MCF 10A (cell line): ENCODE measurements around the gene ALOX5. TPM values are rescaled to one million over a fixed set of nuclear protein-coding genes. Genes with fewer than 3 reads are reported as not detected.

Source experiments
- BruUV-seq: library from RNA; stranded (reverse); fragments of 400-500 nt; replicated peaks from 2 replicates; lab custom pipeline; 2021; lab: Mats Ljungman, UMichigan
- CTCF ChIA-PET: fragments of 300-600 bp; sonication (Branson Sonifier 250); formaldehyde crosslinking; extraction: SDS; loops from one replicate; lab custom pipeline; 2021; ENCODE audit warnings: antibody characterized with exemption, inconsistent platforms; lab: Yijun Ruan, JAX
- POLR2A ChIA-PET: fragments of 300-600, 350-650 bp; sonication (Branson Sonifier 250); formaldehyde crosslinking; extraction: SDS; loops from one replicate; lab custom pipeline; 2020; ENCODE audit warnings: antibody characterized with exemption, inconsistent platforms; lab: Yijun Ruan, JAX
- DNase-seq: peaks from one replicate; pipeline ENCODE4 v3.0.0-alpha.2; 2018; ENCODE audit not compliant: unreplicated experiment
- H3K27ac Mint-ChIP-seq: one replicate; pipeline ENCODE4 v1.8.0; 2022; ENCODE audit warnings: mild to moderate bottlenecking, low read depth, mixed read lengths; ENCODE audit not compliant: unreplicated experiment
- H3K27me3 Mint-ChIP-seq: one replicate; pipeline ENCODE4 v1.8.0; 2022; ENCODE audit warnings: mixed read lengths; ENCODE audit not compliant: insufficient read depth, unreplicated experiment
- H3K36me3 Mint-ChIP-seq: one replicate; pipeline ENCODE4 v1.8.0; 2022; ENCODE audit warnings: mild to moderate bottlenecking, moderate library complexity, mixed read lengths; ENCODE audit not compliant: insufficient read depth, unreplicated experiment
- H3K4me1 Mint-ChIP-seq: one replicate; pipeline ENCODE4 v1.8.0; 2022; ENCODE audit warnings: mixed read lengths; ENCODE audit not compliant: insufficient read depth, unreplicated experiment
- H3K4me3 Mint-ChIP-seq: one replicate; pipeline ENCODE4 v1.8.0; 2022; ENCODE audit warnings: mild to moderate bottlenecking, moderate library complexity, mixed read lengths; ENCODE audit not compliant: unreplicated experiment
- H3K9me3 Mint-ChIP-seq: one replicate; pipeline ENCODE4 v1.8.0; 2022; ENCODE audit warnings: mixed read lengths; ENCODE audit not compliant: unreplicated experiment
- CTCF ChIP-seq: fragments of 200-600 bp; IDR thresholded peaks from one replicate; pipeline ENCODE4 v1.8.0; 2022; ENCODE audit warnings: antibody characterized with exemption, mild to moderate bottlenecking; ENCODE audit not compliant: unreplicated experiment
- intact Hi-C: fragments of 100-400 bp; cut with micrococcal nuclease; formaldehyde crosslinking; loops from 2 replicates; pipeline ENCODE4 v1.14.1; 2022
- total RNA-seq: library from RNA; stranded (reverse); gene quantifications from 2 replicates; pipeline ENCODE4 v1.2.3, GENCODE V29; 2022

Gene ALOX5
- total RNA-seq, 1 experiment from 2014 or later = not detected

- Mint-ChIP-seq H3K27ac (no peak overlapping the region), H3K4me3 (no peak overlapping the region), H3K9me3 (no peaks in the 10 kb centered on the region), H3K36me3 (no peaks in the 10 kb centered on the region), H3K27me3 (no peaks in the 10 kb centered on the region), H3K4me1 (peaks cover 11% of the 10 kb centered on the region)
- DNase-seq = no peak
- no TSS peak for BruUV-seq
- POLR2A ChIA-PET = no interaction called here
- CTCF ChIA-PET = interaction anchor here (0.6 to 0.7 kb wide), 2 partner anchors 227 to 535 kb away, joined by 3 to 4 read pairs; no protein-coding TSS in a partner anchor
- intact Hi-C loops = no loop called here
- no peak for TF ChIP-seq CTCF
These were observed 68.2 kb downstream of the ALOX5 start for GRCh38 chr10:45442251-45442650.

- POLR2A ChIA-PET = no interaction called here
- TF ChIP-seq CTCF = no peak
These were observed 68.6 kb downstream of the ALOX5 start for GRCh38 chr10:45442662-45443061.

GRCh38 chr10:45443101-45444009 lies 69.3 kb downstream of the ALOX5 start:
- Mint-ChIP-seq H3K9me3 (no peaks in the 10 kb centered on the region), H3K4me1 (peaks cover 1% of the 10 kb centered on the region), H3K36me3 (no peaks in the 10 kb centered on the region), H3K27ac (no peak overlapping the region), H3K27me3 (no peaks in the 10 kb centered on the region), H3K4me3 (no peak overlapping the region)
- TF ChIP-seq CTCF = no peak
- POLR2A ChIA-PET = interaction anchor here (0.6 kb wide), 1 partner anchor 262 kb away, joined by 3 read pairs; no protein-coding TSS in a partner anchor
- no peak for DNase-seq
- intact Hi-C loops = no loop called here
- BruUV-seq = no TSS peak
- CTCF ChIA-PET = no interaction called here

More at GRCh38 chr10:45442662-45443061, 68.6 kb downstream of the ALOX5 start:
- peaks cover 8% of the 10 kb centered on the region for H3K4me1 Mint-ChIP-seq
- BruUV-seq = no TSS peak
- no peaks in the 10 kb centered on the region for H3K36me3 Mint-ChIP-seq
- no peak overlapping the region for H3K27ac Mint-ChIP-seq
- intact Hi-C loops = no loop called here
- no peaks in the 10 kb centered on the region for H3K9me3 Mint-ChIP-seq
- CTCF ChIA-PET = interaction anchor here (0.6 kb wide), 1 partner anchor 535 kb away, joined by 3 read pairs; no protein-coding TSS in a partner anchor
- H3K4me3 Mint-ChIP-seq = no peak overlapping the region
- no peaks in the 10 kb centered on the region for H3K27me3 Mint-ChIP-seq
- DNase-seq = no peak

- no peaks in the 10 kb centered on the region for H3K4me1 Mint-ChIP-seq
- no peak for TF ChIP-seq CTCF
- intact Hi-C loops = no loop called here
- no peak for DNase-seq
- ChIA-PET CTCF (interaction anchor here (2.6 kb wide), 1 partner anchor 21 kb away, joined by 11 read pairs; no protein-coding TSS in a partner anchor), POLR2A (no interaction called here)
- BruUV-seq = no TSS peak
- H3K9me3 Mint-ChIP-seq = no peaks in the 10 kb centered on the region
- no peak overlapping the region for H3K4me3 Mint-ChIP-seq
- H3K27me3 Mint-ChIP-seq = no peaks in the 10 kb centered on the region
- H3K36me3 Mint-ChIP-seq = no peaks in the 10 kb centered on the region
- no peak overlapping the region for H3K27ac Mint-ChIP-seq
These were observed 70.0 kb downstream of the ALOX5 start for GRCh38 chr10:45444022-45444421.
